SH-SY5Y (cell line): Measurements from ENCODE around the gene SKIC2.

Experiments used
- GATA2 ChIP-seq: IDR thresholded peaks from 2 replicates; pipeline ENCODE4 v1.6.1; 2011; ENCODE audit warnings: mild to moderate bottlenecking, low read depth, low read length
- GATA3 ChIP-seq: IDR thresholded peaks from 2 replicates; pipeline ENCODE4 v1.6.1; 2011; ENCODE audit warnings: low read depth, mild to moderate bottlenecking, low read length, moderate library complexity

DNA sequence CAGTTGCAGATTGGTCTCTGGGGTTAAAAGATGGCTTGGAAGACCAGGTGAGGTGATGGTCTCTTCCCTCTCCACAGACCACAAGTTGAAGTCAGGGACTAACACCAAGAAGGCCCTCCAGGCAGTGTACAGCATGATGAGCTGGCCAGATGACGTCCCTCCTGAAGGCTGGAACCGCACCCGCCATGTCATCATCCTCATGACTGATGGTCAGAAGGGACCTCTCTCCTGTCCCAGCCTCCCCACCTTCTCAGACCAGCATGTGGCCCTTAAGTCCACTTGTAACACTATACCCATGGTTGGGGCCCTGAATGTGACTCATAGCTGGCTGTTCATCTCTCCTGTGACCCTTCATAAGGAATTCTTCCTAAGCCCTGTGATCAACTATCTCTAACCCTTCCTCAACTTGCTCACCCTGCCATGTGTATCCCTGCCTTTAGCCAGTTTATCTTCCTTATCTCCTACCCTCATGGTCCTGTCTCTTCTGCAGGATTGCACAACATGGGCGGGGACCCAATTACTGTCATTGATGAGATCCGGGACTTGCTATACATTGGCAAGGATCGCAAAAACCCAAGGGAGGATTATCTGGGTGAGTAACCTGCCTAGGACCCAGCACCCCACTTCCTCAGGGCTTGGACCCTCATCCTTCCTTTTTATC is 10.1 kb upstream of the SKIC2 start:
- no peak for TF ChIP-seq GATA2
- no peak for TF ChIP-seq GATA3
